Measurements from ENCODE around the gene B9D2.

B9D2 gene

GRCh38 chr19:41330946-41331678 lies 32.8 kb downstream of the B9D2 start:
- TF ChIP-seq BACH2 (CRISPR knock-in tag; IDR thresholded peaks at IDR 0.05; ENCODE audit: borderline replicate concordance) (no peak), CSDC2 (CRISPR knock-in tag; IDR thresholded peaks at IDR 0.05) (no peak), TOX (CRISPR knock-in tag; IDR thresholded peaks at IDR 0.05; ENCODE audit: borderline replicate concordance) (no peak), POU6F1 (CRISPR knock-in tag; IDR thresholded peaks at IDR 0.05; ENCODE audit: borderline replicate concordance, low read depth) (no peak), ZNF70 (CRISPR knock-in tag; IDR thresholded peaks at IDR 0.05) (no peak), SNAI2 (CRISPR knock-in tag; IDR thresholded peaks at IDR 0.05) (no peak), ZNF565 (CRISPR knock-in tag; conservative IDR thresholded peaks at IDR 0.05; ENCODE audit: low read depth) (no peak), PPARA (CRISPR knock-in tag; IDR thresholded peaks at IDR 0.05; ENCODE audit: borderline replicate concordance) (no peak), TSHZ2 (CRISPR knock-in tag; IDR thresholded peaks at IDR 0.05) (no peak), ZFP30 (CRISPR knock-in tag; IDR thresholded peaks at IDR 0.05) (no peak), RARB (CRISPR knock-in tag; IDR thresholded peaks at IDR 0.05) (no peak), TCF4 (CRISPR knock-in tag; IDR thresholded peaks at IDR 0.05; ENCODE audit: borderline replicate concordance) (no peak), ISL1 (CRISPR knock-in tag; IDR thresholded peaks at IDR 0.05) (no peak), ZNF8 (CRISPR knock-in tag; IDR thresholded peaks at IDR 0.05) (no peak), ARNTL (CRISPR knock-in tag; IDR thresholded peaks at IDR 0.05; ENCODE audit: borderline replicate concordance, low read depth) (no peak), CSRNP3 (CRISPR knock-in tag; IDR thresholded peaks at IDR 0.05) (no peak), GLIS3 (CRISPR knock-in tag; IDR thresholded peaks at IDR 0.05) (no peak), OSR1 (CRISPR knock-in tag; IDR thresholded peaks at IDR 0.05) (no peak), ZFP3 (CRISPR knock-in tag; IDR thresholded peaks at IDR 0.05) (no peak)
- ATAC-seq: no peak

GRCh38 chr19:41330481-41330880 lies 33.5 kb downstream of the B9D2 start:
- no peak for TF ChIP-seq POU6F1 (CRISPR knock-in tag; IDR thresholded peaks at IDR 0.05; ENCODE audit: borderline replicate concordance, low read depth)
- no peak for ATAC-seq

GRCh38 chr19:41328842-41329225 lies 35.1 kb downstream of the B9D2 start:
- ATAC-seq: no peak
- TF ChIP-seq OSR1 (CRISPR knock-in tag; IDR thresholded peaks at IDR 0.05) (no peak), TOX (CRISPR knock-in tag; IDR thresholded peaks at IDR 0.05; ENCODE audit: borderline replicate concordance) (no peak), GLIS3 (CRISPR knock-in tag; IDR thresholded peaks at IDR 0.05) (no peak), ZFP30 (CRISPR knock-in tag; IDR thresholded peaks at IDR 0.05) (no peak), TCF4 (CRISPR knock-in tag; IDR thresholded peaks at IDR 0.05; ENCODE audit: borderline replicate concordance) (no peak), TSHZ2 (CRISPR knock-in tag; IDR thresholded peaks at IDR 0.05) (no peak), ZNF8 (CRISPR knock-in tag; IDR thresholded peaks at IDR 0.05) (no peak), POU6F1 (CRISPR knock-in tag; IDR thresholded peaks at IDR 0.05; ENCODE audit: borderline replicate concordance, low read depth) (no peak), PPARA (CRISPR knock-in tag; IDR thresholded peaks at IDR 0.05; ENCODE audit: borderline replicate concordance) (no peak), ZC3H10 (CRISPR knock-in tag; IDR thresholded peaks at IDR 0.05) (no peak), CREB5 (CRISPR knock-in tag; IDR thresholded peaks at IDR 0.05; ENCODE audit: low read depth) (no peak), ARNTL (CRISPR knock-in tag; IDR thresholded peaks at IDR 0.05; ENCODE audit: borderline replicate concordance, low read depth) (no peak)

Data from SK-N-SH treated with all-trans-retinoic acid at 6 μM for 48 hours (cell line).